ENCODE results near the gene OR51T1.

Gene OR51T1

DNA sequence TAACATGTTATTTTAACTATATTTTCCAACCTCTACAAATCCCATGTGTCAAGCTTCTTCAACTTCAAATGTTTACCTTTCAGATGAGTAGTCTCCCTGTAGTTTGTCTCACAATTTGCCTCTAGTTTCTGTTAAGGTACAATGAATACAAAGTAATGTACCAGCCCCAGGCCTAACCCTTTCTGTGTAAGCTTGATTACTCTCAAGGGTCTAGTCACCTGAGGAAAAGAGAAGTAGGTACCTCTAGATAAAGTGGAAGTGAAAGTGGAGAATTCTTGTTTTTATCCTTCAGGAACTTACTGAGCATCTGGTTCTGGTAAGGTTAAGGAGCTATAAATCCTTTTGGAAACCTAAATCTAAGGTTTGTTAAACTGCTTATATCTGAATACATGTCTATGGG lies 21.8 kb downstream of the OR51T1 start, which contains the start of gene OR51A7:
OR51A7 (plus strand) TSS at position 300 of the 400 bp plus-strand sequence. CDS start 3,587 bp downstream, outside the sequence.
- Histone ChIP-seq H3K79me2 (ENCODE audit: low read length) (no peaks in the 10 kb centered on the region), H3K27me3 (ENCODE audit: low read depth, low read length) (no peaks in the 10 kb centered on the region), H3K27ac (ENCODE audit: low read length) (peak within 1 kb of the TSS; percentile 60), H3K4me3 (ENCODE audit: low read length) (0 out of 2 replicates have a peak within 1 kb of the TSS, but pooled peaks have one; percentile 8), H3K4me1 (ENCODE audit: low read length) (peaks cover 12% of the 10 kb centered on the region), H3K9me3 (ENCODE audit: insufficient read depth, low read length) (no peaks in the 10 kb centered on the region), H4K20me1 (ENCODE audit: insufficient read depth, low read length) (no peaks in the 10 kb centered on the region), H3K4me2 (ENCODE audit: low read length) (peak within 1 kb of the TSS; percentile 37), H2AFZ (ENCODE audit: low read depth, low read length) (no peak within 1 kb of the TSS), H3K9ac (ENCODE audit: low read length) (no peak within 1 kb of the TSS), H3K36me3 (replicated peaks; ENCODE audit: low read depth, low read length) (peaks cover 2% of the 10 kb centered on the region)
- no peak for TF ChIP-seq EZH2phosphoT487 (IDR thresholded peaks at IDR 0.05; ENCODE audit: low read depth)
- TF ChIP-seq, protein P1, sequence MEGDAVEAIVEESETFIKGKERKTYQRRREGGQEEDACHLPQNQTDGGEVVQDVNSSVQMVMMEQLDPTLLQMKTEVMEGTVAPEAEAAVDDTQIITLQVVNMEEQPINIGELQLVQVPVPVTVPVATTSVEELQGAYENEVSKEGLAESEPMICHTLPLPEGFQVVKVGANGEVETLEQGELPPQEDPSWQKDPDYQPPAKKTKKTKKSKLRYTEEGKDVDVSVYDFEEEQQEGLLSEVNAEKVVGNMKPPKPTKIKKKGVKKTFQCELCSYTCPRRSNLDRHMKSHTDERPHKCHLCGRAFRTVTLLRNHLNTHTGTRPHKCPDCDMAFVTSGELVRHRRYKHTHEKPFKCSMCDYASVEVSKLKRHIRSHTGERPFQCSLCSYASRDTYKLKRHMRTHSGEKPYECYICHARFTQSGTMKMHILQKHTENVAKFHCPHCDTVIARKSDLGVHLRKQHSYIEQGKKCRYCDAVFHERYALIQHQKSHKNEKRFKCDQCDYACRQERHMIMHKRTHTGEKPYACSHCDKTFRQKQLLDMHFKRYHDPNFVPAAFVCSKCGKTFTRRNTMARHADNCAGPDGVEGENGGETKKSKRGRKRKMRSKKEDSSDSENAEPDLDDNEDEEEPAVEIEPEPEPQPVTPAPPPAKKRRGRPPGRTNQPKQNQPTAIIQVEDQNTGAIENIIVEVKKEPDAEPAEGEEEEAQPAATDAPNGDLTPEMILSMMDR (IDR thresholded peaks at IDR 0.05; ENCODE audit: low read depth, low read length), result no peak

DNA sequence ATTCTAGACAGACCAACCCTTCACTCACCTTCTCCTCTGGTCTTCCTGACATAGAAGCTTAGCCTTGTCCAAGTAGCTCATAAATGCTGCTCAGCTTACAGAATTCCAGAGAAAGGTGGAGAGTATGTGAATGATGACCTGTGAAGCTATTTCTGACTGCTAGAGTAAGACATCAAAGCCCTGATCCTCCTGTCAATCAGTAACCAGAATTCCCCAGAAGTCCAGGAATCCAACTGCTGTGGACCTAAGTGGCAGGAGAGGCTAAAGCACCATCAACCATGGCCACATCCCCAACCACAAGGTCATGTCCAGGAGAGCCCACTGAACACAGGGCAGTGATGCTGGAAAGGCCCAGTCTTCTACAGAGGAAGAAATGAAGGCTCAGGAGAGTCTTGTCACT lies 34.9 kb downstream of the OR51T1 start:
- H3K27ac ChIP-seq (ENCODE audit: low read length), result no peak overlapping the region
- no peaks in the 10 kb centered on the region for H3K27me3 ChIP-seq (ENCODE audit: low read depth, low read length)
- H2AFZ ChIP-seq (ENCODE audit: low read depth, low read length), result no peak overlapping the region
- H3K4me2 ChIP-seq (ENCODE audit: low read length), result no peak overlapping the region
- no peak for TF ChIP-seq EZH2phosphoT487 (IDR thresholded peaks at IDR 0.05; ENCODE audit: low read depth)
- TF ChIP-seq, protein P1 (IDR thresholded peaks at IDR 0.05; ENCODE audit: low read depth, low read length), result no peak
- no peaks in the 10 kb centered on the region for H3K79me2 ChIP-seq (ENCODE audit: low read length)
- no peaks in the 10 kb centered on the region for H3K36me3 ChIP-seq (replicated peaks; ENCODE audit: low read depth, low read length)
- H3K4me3 ChIP-seq (ENCODE audit: low read length), result no peak overlapping the region
- peaks cover 13% of the 10 kb centered on the region for H3K4me1 ChIP-seq (ENCODE audit: low read length)
- H3K9ac ChIP-seq (ENCODE audit: low read length), result no peak overlapping the region
- no peaks in the 10 kb centered on the region for H4K20me1 ChIP-seq (ENCODE audit: insufficient read depth, low read length)
- no peaks in the 10 kb centered on the region for H3K9me3 ChIP-seq (ENCODE audit: insufficient read depth, low read length)

DNA sequence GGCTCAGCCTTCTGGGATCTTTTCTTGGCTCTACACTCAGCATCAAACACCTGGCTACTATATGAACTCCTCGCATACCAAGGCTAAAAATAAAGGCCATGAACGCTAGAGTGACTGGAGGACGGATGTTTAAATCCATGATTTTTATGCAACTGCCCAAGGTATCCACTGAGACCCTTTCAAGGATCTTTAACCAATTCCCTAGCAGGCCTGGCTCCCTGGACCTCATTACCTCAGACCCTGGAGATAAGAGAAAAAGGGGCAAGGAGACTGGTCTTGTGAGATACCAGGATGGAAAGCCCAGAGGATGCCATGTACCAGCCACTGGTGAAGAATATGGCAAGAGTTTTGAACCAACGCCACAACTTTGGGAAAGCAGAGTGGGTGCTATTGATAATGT lies 37.5 kb downstream of the OR51T1 start, which contains the start of gene OR51G2:
OR51G2 (minus strand) TSS at position 101 of the 400 bp plus-strand sequence. CDS start 3,687 bp downstream, outside the sequence.
- H3K4me1 ChIP-seq (ENCODE audit: low read length), result peaks cover under 1% of the 10 kb centered on the region
- no peak within 1 kb of the TSS for H3K9ac ChIP-seq (ENCODE audit: low read length)
- no peak within 1 kb of the TSS for H3K4me2 ChIP-seq (ENCODE audit: low read length)
- no peak within 1 kb of the TSS for H3K27ac ChIP-seq (ENCODE audit: low read length)
- H3K27me3 ChIP-seq (ENCODE audit: low read depth, low read length), result no peaks in the 10 kb centered on the region
- no peaks in the 10 kb centered on the region for H3K9me3 ChIP-seq (ENCODE audit: insufficient read depth, low read length)
- H3K4me3 ChIP-seq (ENCODE audit: low read length), result no peak within 1 kb of the TSS
- H3K79me2 ChIP-seq (ENCODE audit: low read length), result no peaks in the 10 kb centered on the region
- H2AFZ ChIP-seq (ENCODE audit: low read depth, low read length), result no peak within 1 kb of the TSS
- no peaks in the 10 kb centered on the region for H3K36me3 ChIP-seq (replicated peaks; ENCODE audit: low read depth, low read length)
- TF ChIP-seq, protein P1 (IDR thresholded peaks at IDR 0.05; ENCODE audit: low read depth, low read length), result no peak
- no peak for TF ChIP-seq EZH2phosphoT487 (IDR thresholded peaks at IDR 0.05; ENCODE audit: low read depth)
- no peaks in the 10 kb centered on the region for H4K20me1 ChIP-seq (ENCODE audit: insufficient read depth, low read length)

DNA sequence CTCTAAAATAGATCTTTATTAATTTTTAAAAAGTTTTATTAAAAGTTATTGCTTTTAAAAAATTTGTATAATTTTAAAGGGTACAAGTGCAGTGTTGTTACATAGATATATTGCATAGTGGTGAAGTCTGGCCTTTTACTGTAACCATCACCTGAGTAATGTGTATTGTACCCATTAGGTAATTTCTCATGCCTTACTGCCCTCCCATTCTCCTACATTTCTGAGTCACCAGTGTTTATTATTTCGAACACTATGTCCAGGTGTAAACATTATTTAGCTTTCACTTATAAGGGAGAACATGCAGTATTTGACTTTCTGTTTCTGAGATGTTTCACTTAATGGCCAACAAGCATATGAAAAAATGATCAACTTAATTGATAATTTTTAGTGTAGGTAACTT lies 40.1 kb downstream of the OR51T1 start:
- no peak overlapping the region for H3K27ac ChIP-seq (ENCODE audit: low read length)
- no peaks in the 10 kb centered on the region for H3K36me3 ChIP-seq (replicated peaks; ENCODE audit: low read depth, low read length)
- H3K9ac ChIP-seq (ENCODE audit: low read length), result no peak overlapping the region
- H3K27me3 ChIP-seq (ENCODE audit: low read depth, low read length), result no peaks in the 10 kb centered on the region
- no peaks in the 10 kb centered on the region for H3K4me1 ChIP-seq (ENCODE audit: low read length)
- no peaks in the 10 kb centered on the region for H3K79me2 ChIP-seq (ENCODE audit: low read length)
- H3K9me3 ChIP-seq (ENCODE audit: insufficient read depth, low read length), result no peaks in the 10 kb centered on the region
- no peak for TF ChIP-seq EZH2phosphoT487 (IDR thresholded peaks at IDR 0.05; ENCODE audit: low read depth)
- TF ChIP-seq, protein P1 (IDR thresholded peaks at IDR 0.05; ENCODE audit: low read depth, low read length), result no peak
- no peak overlapping the region for H3K4me2 ChIP-seq (ENCODE audit: low read length)
- H3K4me3 ChIP-seq (ENCODE audit: low read length), result no peak overlapping the region
- no peak overlapping the region for H2AFZ ChIP-seq (ENCODE audit: low read depth, low read length)
- no peaks in the 10 kb centered on the region for H4K20me1 ChIP-seq (ENCODE audit: insufficient read depth, low read length)
